Liver (tissue), 9 donors: Measurements from ENCODE around the gene RPS27A. TPM values are rescaled to one million over a fixed set of nuclear protein-coding genes. Genes with fewer than 3 reads are reported as not detected.
"Not testable (repeated sequence)": the region's sequence is repeated elsewhere in the genome, so short reads cannot be mapped to it uniquely, and the experiment has no call there.

ENCODE experiments used
- DNase-seq: peaks from one replicate; pipeline ENCODE4 v3.0.0-alpha.2; 2017; ENCODE audit warnings: low spot score
- H3K27ac ChIP-seq, 2 donors: one replicate each; pipeline ENCODE4 v1.7.0; 2013; ENCODE audit warnings: inconsistent platforms in 2 of 2, low read length in 2 of 2, control low read depth in 1 of 2, low read depth in 1 of 2, mild to moderate bottlenecking in 1 of 2
- H3K27me3 ChIP-seq, 4 donors: one replicate each; pipeline versions ENCODE4 v1.6.1 to v1.7.0; 2013; ENCODE audit warnings: low read length in 3 of 4, inconsistent platforms in 1 of 4, mild to moderate bottlenecking in 1 of 4, moderate library complexity in 1 of 4; ENCODE audit not compliant: control insufficient read depth in 4 of 4, insufficient read depth in 4 of 4
- H3K36me3 ChIP-seq, 4 donors: one replicate each; pipeline versions ENCODE4 v1.6.1 to v1.7.0; 2013; ENCODE audit warnings: low read length in 3 of 4, mild to moderate bottlenecking in 3 of 4, low read depth in 1 of 4, moderate library complexity in 1 of 4; ENCODE audit not compliant: control insufficient read depth in 4 of 4, insufficient read depth in 3 of 4
- H3K4me1 ChIP-seq, 4 donors: one replicate each; pipeline versions ENCODE4 v1.6.1 to v1.7.0; 2013; ENCODE audit warnings: low read length in 3 of 4, mild to moderate bottlenecking in 3 of 4, moderate library complexity in 1 of 4; ENCODE audit not compliant: control insufficient read depth in 4 of 4, insufficient read depth in 4 of 4
- H3K4me3 ChIP-seq, 3 donors: one replicate each; pipeline versions ENCODE4 v1.6.1 to v1.7.0; 2013; ENCODE audit warnings: low read length in 3 of 3, control low read depth in 1 of 3, low read depth in 1 of 3, mild to moderate bottlenecking in 1 of 3
- H3K9ac ChIP-seq, 2 donors: one replicate each; pipeline ENCODE4 v1.7.0; 2013; ENCODE audit warnings: low read length in 2 of 2, mild to moderate bottlenecking in 2 of 2, moderate library complexity in 2 of 2, control low read depth in 1 of 2, low read depth in 1 of 2
- H3K9me3 ChIP-seq, 4 donors: one replicate each; pipeline versions ENCODE4 v1.6.1 to v1.7.0; 2013; ENCODE audit warnings: low read length in 3 of 4; ENCODE audit not compliant: control insufficient read depth in 4 of 4
- ATF3 ChIP-seq: IDR thresholded peaks from 2 replicates; pipeline ENCODE4 v1.6.1; 2016; ENCODE audit warnings: antibody characterized with exemption
- CTCF ChIP-seq: fragments of 150-350 bp; IDR thresholded peaks from 2 replicates; pipeline ENCODE4 v1.5.1; 2017; ENCODE audit warnings: improper control_type of control experiment, low read depth, low read length; ENCODE audit not compliant: missing input control
- EGR1 ChIP-seq, 2 donors: IDR thresholded peaks; 2 replicates each; pipeline ENCODE4 v1.6.1; 2016 to 2018; ENCODE audit warnings: antibody characterized with exemption in 2 of 2, low read depth in 2 of 2
- FOXA1 ChIP-seq: IDR thresholded peaks from 2 replicates; pipeline ENCODE4 v1.6.1; 2016; ENCODE audit warnings: antibody characterized with exemption
- FOXA2 ChIP-seq: IDR thresholded peaks from 2 replicates; pipeline ENCODE4 v1.6.1; 2016; ENCODE audit warnings: antibody characterized with exemption
- GABPA ChIP-seq, 2 donors: IDR thresholded peaks in 1 of 2; conservative IDR thresholded peaks in 1 of 2; 2 replicates each; pipeline ENCODE4 v1.6.1; 2016; ENCODE audit warnings: antibody characterized with exemption in 2 of 2, mild to moderate bottlenecking in 1 of 2, moderate library complexity in 1 of 2
- HNF4A ChIP-seq, 2 donors: conservative IDR thresholded peaks; 2 replicates each; pipeline ENCODE4 v1.6.1; 2016; ENCODE audit warnings: antibody characterized with exemption in 2 of 2, mild to moderate bottlenecking in 2 of 2
- HNF4G ChIP-seq: IDR thresholded peaks from 2 replicates; pipeline ENCODE4 v1.6.1; 2016; ENCODE audit warnings: antibody characterized with exemption
- JUND ChIP-seq, 2 donors: IDR thresholded peaks; 2 replicates each; pipeline ENCODE4 v1.6.1; 2016; ENCODE audit warnings: antibody characterized with exemption in 2 of 2
- MAX ChIP-seq: IDR thresholded peaks from 2 replicates; pipeline ENCODE4 v1.6.1; 2016; ENCODE audit warnings: antibody characterized with exemption
- NR2F2 ChIP-seq: IDR thresholded peaks from 2 replicates; pipeline ENCODE4 v1.6.1; 2016; ENCODE audit warnings: antibody characterized with exemption
- RAD21 ChIP-seq, 2 donors: IDR thresholded peaks; 2 replicates each; pipeline ENCODE4 v1.6.1; 2016; ENCODE audit warnings: antibody characterized with exemption in 2 of 2, mild to moderate bottlenecking in 2 of 2
- REST ChIP-seq: IDR thresholded peaks from 2 replicates; pipeline ENCODE4 v1.6.1; 2016; ENCODE audit warnings: antibody characterized with exemption, mild to moderate bottlenecking
- RXRA ChIP-seq, 2 donors: IDR thresholded peaks; 2 replicates each; pipeline ENCODE4 v1.6.1; 2017 to 2018; ENCODE audit warnings: antibody characterized with exemption in 2 of 2, mild to moderate bottlenecking in 1 of 2
- SP1 ChIP-seq: IDR thresholded peaks from 2 replicates; pipeline ENCODE4 v1.6.1; 2018; ENCODE audit warnings: antibody characterized with exemption, mild to moderate bottlenecking
- TAF1 ChIP-seq: conservative IDR thresholded peaks from 2 replicates; pipeline ENCODE4 v1.6.1; 2016; ENCODE audit warnings: antibody characterized with exemption, mild to moderate bottlenecking
- YY1 ChIP-seq: IDR thresholded peaks from 2 replicates; pipeline ENCODE4 v1.6.1; 2016; ENCODE audit warnings: antibody characterized with exemption, mild to moderate bottlenecking
- ZBTB33 ChIP-seq: IDR thresholded peaks from 2 replicates; pipeline ENCODE4 v1.6.1; 2016; ENCODE audit warnings: antibody characterized with exemption
- WGBS: extraction: QIAGEN DNeasy Blood & Tissue Kit; methylation state at CpG from one replicate; pipeline ENCODE4 v1.1.7; 2013; 5-methylcytosine and 5-hydroxymethylcytosine counted together
- polyA plus RNA-seq, 2 donors: library from polyadenylated mRNA; stranded (reverse) in 1 of 2; unstranded in 1 of 2; fragments of 200-250 nt in 1 of 2; fragments of >200 nt in 1 of 2; fragmentation: Nextera tagmentation in 1 of 2; extraction: Ambion mirVana in 1 of 2; gene quantifications; one replicate each; pipeline versions ENCODE4 v1.2.1 to v1.2.3, GENCODE V29; 2013 to 2015
- total RNA-seq, 2 donors: library from RNA; depleted of rRNA; stranded (reverse); fragments of >200 nt; gene quantifications; one replicate each; pipeline ENCODE4 v1.2.3, GENCODE V29; 2014
- donor health status: healthy.
- donor health status: healthy.
- donor health status: healthy.
- donor health status: healthy.
- donor health status: healthy.

Gene RPS27A
- total RNA-seq: 100 to 1,000 TPM; 225 to 555 TPM
- 100 to 1,000 TPM; 424 to 655 TPM for polyA plus RNA-seq

GRCh38 chr2:55232084-55232862, at the start of gene RPS27A, which contains the start of gene CLHC1:
Gene RPS27A, plus strand, starts transcription at chr2:55232688. Its CDS starts 137 bp downstream, at chr2:55232825.
Gene CLHC1, minus strand, starts transcription at chr2:55232293. Its CDS starts 9,882 bp downstream, at chr2:55222411.
- Histone ChIP-seq H3K9ac (peak within 1 kb of the TSS; percentile 91 to 98), H3K4me1 (peaks cover 2 to 21% (median 11%) of the 10 kb centered on the region in 4 donors), H3K27me3 (no peaks in the 10 kb centered on the region), H3K36me3 (peaks cover 7 to 25% (median 22%) of the 10 kb centered on the region in 4 donors), H3K27ac (peak within 1 kb of the TSS; percentile 89 to 96), H3K9me3 (no peaks in the 10 kb centered on the region), H3K4me3 (peak within 1 kb of the TSS; percentile 69 to 99 (median 98))
- TF ChIP-seq HNF4G (no peak), FOXA2 (no peak), HNF4A (conservative IDR thresholded peaks at IDR 0.05) (peak in 1 of 2 donors; percentile 48), CTCF (no peak), JUND (IDR thresholded peaks at IDR 0.05) (peak; percentile 31 to 49), MAX (peak; percentile 72), ZBTB33 (peak; percentile 77), TAF1 (peak; percentile 89), RXRA (IDR thresholded peaks at IDR 0.05) (peak; percentile 49 to 55), ATF3 (no peak), SP1 (peak; percentile 65), EGR1 (IDR thresholded peaks at IDR 0.05; ENCODE audit: low read depth in 2 of 2) (peak in 1 of 2 donors; percentile 32), GABPA (IDR thresholded peaks at IDR 0.05 in 1 of 2, conservative IDR thresholded peaks at IDR 0.05 in 1 of 2) (peak; percentile 70 to 88), YY1 (peak; percentile 96), NR2F2 (no peak), REST (no peak), FOXA1 (no peak), RAD21 (IDR thresholded peaks at IDR 0.05) (peak in 1 of 2 donors; percentile 38)
- DNase-seq: peak; percentile 98
- under 1% methylated on average over 37 of the region's 37 CpGs for WGBS

GRCh38 chr2:55186837-55187236, 45.7 kb upstream of the RPS27A start:
- H3K9ac ChIP-seq, H3K27me3 ChIP-seq, H3K27ac ChIP-seq, H3K9me3 ChIP-seq, H3K4me3 ChIP-seq, DNase-seq, H3K36me3 ChIP-seq, H3K4me1 ChIP-seq: not testable (repeated sequence)
- WGBS: 96% methylated on average over 8 of the region's 8 CpGs

- not testable (repeated sequence) for DNase-seq, H3K9ac ChIP-seq, H3K4me1 ChIP-seq, H3K27ac ChIP-seq, H3K36me3 ChIP-seq, H3K9me3 ChIP-seq, H3K27me3 ChIP-seq, H3K4me3 ChIP-seq
- WGBS: 96% methylated on average over 2 of the region's 2 CpGs
Observed at GRCh38 chr2:55191888-55192287, 40.6 kb upstream of the RPS27A start.
